AML-193 (cell line): Measurements from ENCODE around the gene PITX1.
"Not testable (repeated sequence)": the region's sequence is repeated elsewhere in the genome, so short reads cannot be mapped to it uniquely, and the experiment has no call there.

Experiments
- DNase-seq, 2 experiments: peaks; one replicate each; lab custom pipeline; 2025; lab: John Stamatoyannopoulos, UW

Gene PITX1

GRCh38 chr5:135033901-135034235 lies at the start of gene PITX1:
TSS of gene PITX1 (minus strand) at chr5:135034228. CDS start at chr5:135033881, 347 bp downstream.
- DNase-seq: no peak

- not testable (repeated sequence) for DNase-seq
Observed at GRCh38 chr5:135083334-135083733, 49.3 kb upstream of the PITX1 start.

- no peak for DNase-seq
Observed at GRCh38 chr5:135081240-135081639, 47.2 kb upstream of the PITX1 start.

- DNase-seq: no peak
Observed at GRCh38 chr5:135079760-135080159, 45.7 kb upstream of the PITX1 start.

GRCh38 chr5:135079099-135079681 lies 45.2 kb upstream of the PITX1 start:
- no peak for DNase-seq

- DNase-seq: no peak
Observed at GRCh38 chr5:135076801-135077200, 42.8 kb upstream of the PITX1 start.

- no peak for DNase-seq
Observed at GRCh38 chr5:135076051-135076491, 42.0 kb upstream of the PITX1 start.

- no peak for DNase-seq
Observed at GRCh38 chr5:135075621-135076020, 41.6 kb upstream of the PITX1 start.

- no peak for DNase-seq
Observed at GRCh38 chr5:135073761-135074345, 39.8 kb upstream of the PITX1 start.

GRCh38 chr5:135072387-135073281 lies 38.6 kb upstream of the PITX1 start:
- no peak for DNase-seq

- DNase-seq: no peak
Observed at GRCh38 chr5:135071311-135071710, 37.3 kb upstream of the PITX1 start.

GRCh38 chr5:135069895-135070657 lies 36.0 kb upstream of the PITX1 start:
- no peak for DNase-seq

- DNase-seq: no peak
Observed at GRCh38 chr5:135069016-135069770, 35.2 kb upstream of the PITX1 start.

GRCh38 chr5:135067587-135067986 lies 33.6 kb upstream of the PITX1 start:
- no peak for DNase-seq

GRCh38 chr5:135066781-135067180 lies 32.8 kb upstream of the PITX1 start:
- no peak for DNase-seq

- no peak for DNase-seq
Observed at GRCh38 chr5:135065306-135066265, 31.6 kb upstream of the PITX1 start.

GRCh38 chr5:135064235-135064570 lies 30.2 kb upstream of the PITX1 start:
- DNase-seq: no peak

- no peak for DNase-seq
Observed at GRCh38 chr5:135063511-135064234, 29.6 kb upstream of the PITX1 start.

GRCh38 chr5:135063056-135063445 lies 29.0 kb upstream of the PITX1 start:
- DNase-seq: no peak
